ENCODE results near the gene CEACAM18. TPM values are rescaled to one million over a fixed set of nuclear protein-coding genes. Genes with fewer than 3 reads are reported as not detected.

Gene CEACAM18
- total and polyA plus RNA-seq, 7 experiments from 2014 or later, result not detected

DNA sequence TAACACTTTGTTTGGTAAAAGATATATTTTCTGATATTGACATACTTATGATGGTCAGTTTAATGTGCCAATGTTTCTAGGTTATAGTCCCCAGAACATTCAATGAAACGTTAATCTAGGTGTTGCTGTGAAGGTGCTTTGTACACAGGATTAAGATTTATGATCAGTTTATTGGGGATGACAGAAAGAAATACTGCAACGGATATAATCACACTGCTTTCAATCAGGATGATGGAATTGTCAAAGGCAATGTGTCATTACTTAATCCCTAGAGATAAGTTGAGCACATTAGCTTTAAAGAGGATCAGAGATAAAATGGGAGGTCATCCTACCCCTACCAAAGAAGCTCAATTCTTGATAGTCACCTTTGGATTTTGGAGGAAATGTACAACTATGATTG is 35.6 kb downstream of the CEACAM18 start:
- peaks cover 28 to 56% (median 36%) of the 10 kb centered on the region in 5 donors for H3K27me3 Mint-ChIP-seq
- peaks cover 0 to 4% (median 3%) of the 10 kb centered on the region in 5 donors for H3K36me3 Mint-ChIP-seq
- ATAC-seq, result no peak
- H3K36me3 ChIP-seq (ENCODE audit: control insufficient read depth in 2 of 3, insufficient read depth in 3 of 3, low read length in 3 of 3), result no peaks in the 10 kb centered on the region
- no peak overlapping the region for H3K27ac ChIP-seq (ENCODE audit: low read depth, low read length)
- no peak for DNase-seq
- H3K27ac Mint-ChIP-seq, result no peak overlapping the region
- no peaks in the 10 kb centered on the region for H3K27me3 ChIP-seq (ENCODE audit: control insufficient read depth in 2 of 2, insufficient read depth in 2 of 2, low read length in 2 of 2)
- no peak overlapping the region for H3K4me3 Mint-ChIP-seq
- H3K9me3 ChIP-seq (ENCODE audit: control insufficient read depth in 2 of 3, low read length in 3 of 3), result no peaks in the 10 kb centered on the region
- ChIA-PET CTCF (interaction anchor here (0.6 to 1.5 kb wide), 5 partner anchors 33 to 1321 kb away, joined by 3 to 9 read pairs (median 4); no protein-coding TSS in a partner anchor), POLR2A (no interaction called here)
- peaks cover 0 to 3% (median 0%) of the 10 kb centered on the region in 11 donors for H3K9me3 Mint-ChIP-seq
- H3K4me1 Mint-ChIP-seq, result no peaks in the 10 kb centered on the region
- H3K4me3 ChIP-seq (ENCODE audit: low read length), result no peak overlapping the region
- intact Hi-C loops (cut with micrococcal nuclease), result loop anchor here in 1 of 2 donors (2.0 kb wide), 1 partner anchor 143 kb away; no protein-coding TSS in a partner anchor
- no peaks in the 10 kb centered on the region for H3K4me1 ChIP-seq (ENCODE audit: control insufficient read depth in 2 of 2, insufficient read depth in 2 of 2, low read length in 2 of 2)

DNA sequence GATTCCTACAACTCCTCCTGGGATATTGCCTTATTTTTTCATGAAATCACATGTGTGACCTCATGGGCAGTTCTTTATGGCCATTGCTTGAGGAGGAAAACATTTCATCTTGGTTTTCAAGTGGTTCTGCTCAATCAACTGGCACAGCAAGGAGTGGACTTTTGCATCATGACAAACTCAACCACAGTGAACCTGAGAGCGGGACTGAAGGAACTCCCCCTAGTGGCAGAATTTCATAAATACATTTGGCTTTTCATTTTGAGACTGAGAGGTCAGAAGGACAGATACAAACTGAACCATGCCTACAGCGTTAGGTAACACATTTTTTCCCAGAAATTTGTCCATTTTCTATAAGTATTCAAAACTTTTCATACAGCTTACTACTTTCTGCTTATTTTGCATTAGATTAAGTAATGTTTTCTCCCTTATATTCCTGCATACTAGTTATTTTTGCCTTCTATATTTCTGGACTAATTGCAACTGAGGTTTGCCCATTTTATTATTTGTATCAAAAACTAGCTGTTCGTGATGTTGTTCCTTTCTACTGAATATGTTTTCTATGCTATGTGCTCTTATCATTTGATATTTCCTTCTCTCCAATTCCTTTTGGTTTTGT is 36.6 kb downstream of the CEACAM18 start:
- Histone ChIP-seq H3K27me3 (ENCODE audit: control insufficient read depth in 2 of 2, insufficient read depth in 2 of 2, low read length in 2 of 2) (no peaks in the 10 kb centered on the region), H3K4me3 (ENCODE audit: low read length) (no peak overlapping the region), H3K36me3 (ENCODE audit: control insufficient read depth in 2 of 3, insufficient read depth in 3 of 3, low read length in 3 of 3) (no peaks in the 10 kb centered on the region), H3K9me3 (ENCODE audit: control insufficient read depth in 2 of 3, low read length in 3 of 3) (no peaks in the 10 kb centered on the region), H3K27ac (ENCODE audit: low read depth, low read length) (no peak overlapping the region), H3K4me1 (ENCODE audit: control insufficient read depth in 2 of 2, insufficient read depth in 2 of 2, low read length in 2 of 2) (no peaks in the 10 kb centered on the region)
- peaks cover 0 to 3% (median 0%) of the 10 kb centered on the region in 11 donors for H3K9me3 Mint-ChIP-seq
- ATAC-seq, result no peak
- peaks cover 0 to 4% (median 3%) of the 10 kb centered on the region in 5 donors for H3K36me3 Mint-ChIP-seq
- intact Hi-C loops (cut with micrococcal nuclease), result loop anchor here (1.0 to 2.0 kb wide), 3 partner anchors 42 to 142 kb away; no protein-coding TSS in a partner anchor
- no peak overlapping the region for H3K4me3 Mint-ChIP-seq
- CTCF ChIA-PET, result interaction anchor here (0.7 to 1.9 kb wide), 7 partner anchors 8 to 139 kb away, joined by 3 to 11 read pairs (median 3); no protein-coding TSS in a partner anchor
- POLR2A ChIA-PET, result no interaction called here
- peaks cover 0 to under 1% (median 0%) of the 10 kb centered on the region in 7 donors for H3K4me1 Mint-ChIP-seq
- peak in 6 of 9 donors; percentile 2 to 48 (median 36) for DNase-seq
- H3K27me3 Mint-ChIP-seq, result peaks cover 28 to 60% (median 35%) of the 10 kb centered on the region in 5 donors
- H3K27ac Mint-ChIP-seq, result peak overlapping the region in 1 of 9 donors; percentile 27

DNA sequence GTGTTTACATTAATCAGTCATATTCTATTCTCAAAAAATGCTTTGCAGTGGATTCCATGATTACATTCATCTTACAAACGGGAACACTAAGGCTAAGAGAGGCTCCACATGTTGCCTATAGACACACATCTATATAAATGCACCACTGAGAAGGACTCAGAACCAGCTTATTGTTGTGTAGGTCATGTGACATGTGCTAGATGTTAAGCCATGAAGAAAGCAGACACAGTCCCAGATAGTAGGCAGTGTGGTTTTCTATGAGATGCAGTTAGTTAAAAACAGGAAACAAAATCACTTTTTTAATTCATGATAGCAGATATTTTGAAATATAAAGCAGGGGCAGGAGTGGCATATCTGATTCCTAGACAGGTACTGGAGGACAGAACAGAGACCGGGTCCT is 42.4 kb downstream of the CEACAM18 start:
- H3K27me3 ChIP-seq (ENCODE audit: control insufficient read depth in 2 of 2, insufficient read depth in 2 of 2, low read length in 2 of 2), result no peaks in the 10 kb centered on the region
- H3K4me3 ChIP-seq (ENCODE audit: low read length), result no peak overlapping the region
- ChIA-PET POLR2A (no interaction called here), CTCF (no interaction called here)
- peaks cover 0 to 4% (median 0%) of the 10 kb centered on the region in 7 donors for H3K4me1 Mint-ChIP-seq
- no peaks in the 10 kb centered on the region for H3K9me3 ChIP-seq (ENCODE audit: control insufficient read depth in 2 of 3, low read length in 3 of 3)
- DNase-seq (no peak), ATAC-seq (no peak)
- peaks cover 26 to 58% (median 46%) of the 10 kb centered on the region in 5 donors for H3K27me3 Mint-ChIP-seq
- peaks cover 0 to 4% (median 3%) of the 10 kb centered on the region in 5 donors for H3K36me3 Mint-ChIP-seq
- no peak overlapping the region for H3K4me3 Mint-ChIP-seq
- no peak overlapping the region for H3K27ac ChIP-seq (ENCODE audit: low read depth, low read length)
- no peaks in the 10 kb centered on the region for H3K36me3 ChIP-seq (ENCODE audit: control insufficient read depth in 2 of 3, insufficient read depth in 3 of 3, low read length in 3 of 3)
- H3K27ac Mint-ChIP-seq, result no peak overlapping the region
- intact Hi-C loops (cut with micrococcal nuclease), result no loop called here
- H3K9me3 Mint-ChIP-seq, result peaks cover 0 to 3% (median 0%) of the 10 kb centered on the region in 11 donors
- H3K4me1 ChIP-seq (ENCODE audit: control insufficient read depth in 2 of 2, insufficient read depth in 2 of 2, low read length in 2 of 2), result no peaks in the 10 kb centered on the region

DNA sequence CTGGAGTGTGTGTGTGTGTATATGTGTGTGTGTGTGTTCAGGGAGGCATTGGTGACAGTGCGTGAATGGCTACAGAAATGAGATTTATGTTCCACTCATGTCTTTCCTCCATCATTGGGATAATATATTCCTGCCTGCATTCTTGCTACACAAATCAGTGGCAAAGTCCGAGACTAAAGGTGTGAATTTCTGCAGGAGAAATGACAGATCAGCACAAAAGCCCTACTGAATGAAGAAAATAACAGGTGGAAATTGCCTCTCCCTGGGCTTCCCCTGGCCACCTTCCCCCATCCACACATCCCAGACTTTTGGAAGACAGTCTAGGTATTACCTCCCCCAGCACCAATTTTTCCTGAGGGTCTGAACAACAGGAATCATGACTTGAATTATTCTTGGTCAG is 43.0 kb downstream of the CEACAM18 start:
- peaks cover 0 to 4% (median 3%) of the 10 kb centered on the region in 5 donors for H3K36me3 Mint-ChIP-seq
- POLR2A ChIA-PET, result no interaction called here

DNA sequence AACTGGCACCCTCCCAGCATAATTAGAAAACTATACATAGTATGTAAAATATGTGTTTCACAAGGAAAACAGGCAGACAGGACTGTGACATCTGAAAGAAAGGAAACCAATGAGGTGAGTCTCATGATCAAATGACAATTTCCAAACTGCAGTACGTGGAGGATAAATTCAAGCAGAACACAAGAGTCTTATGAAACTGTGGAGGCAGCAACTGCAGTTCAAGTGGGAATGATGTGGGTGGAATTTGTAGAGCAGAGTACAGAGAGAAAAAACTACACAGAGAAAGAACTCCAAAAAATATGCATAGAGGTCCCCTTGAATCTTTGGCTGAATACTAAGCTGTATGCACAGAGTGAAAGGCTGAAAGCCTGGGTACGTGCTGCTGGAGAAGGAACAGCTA is 43.4 kb downstream of the CEACAM18 start:
- Histone ChIP-seq H3K36me3 (ENCODE audit: control insufficient read depth in 2 of 3, insufficient read depth in 3 of 3, low read length in 3 of 3) (no peaks in the 10 kb centered on the region), H3K27me3 (ENCODE audit: control insufficient read depth in 2 of 2, insufficient read depth in 2 of 2, low read length in 2 of 2) (no peaks in the 10 kb centered on the region), H3K4me3 (ENCODE audit: low read length) (no peak overlapping the region), H3K4me1 (ENCODE audit: control insufficient read depth in 2 of 2, insufficient read depth in 2 of 2, low read length in 2 of 2) (no peaks in the 10 kb centered on the region), H3K27ac (ENCODE audit: low read depth, low read length) (no peak overlapping the region), H3K9me3 (ENCODE audit: control insufficient read depth in 2 of 3, low read length in 3 of 3) (no peaks in the 10 kb centered on the region)
- peaks cover 0 to 4% (median 3%) of the 10 kb centered on the region in 5 donors for H3K36me3 Mint-ChIP-seq
- no peak overlapping the region for H3K4me3 Mint-ChIP-seq
- peaks cover 0 to 4% (median 0%) of the 10 kb centered on the region in 7 donors for H3K4me1 Mint-ChIP-seq
- peaks cover 0 to 3% (median 0%) of the 10 kb centered on the region in 11 donors for H3K9me3 Mint-ChIP-seq
- H3K27me3 Mint-ChIP-seq, result peaks cover 24 to 52% (median 43%) of the 10 kb centered on the region in 5 donors
- intact Hi-C loops (cut with micrococcal nuclease), result no loop called here
- CTCF ChIA-PET, result interaction anchor here (1.1 kb wide), 1 partner anchor 100 kb away, joined by 4 read pairs; no protein-coding TSS in a partner anchor
- DNase-seq (no peak), ATAC-seq (no peak)
- H3K27ac Mint-ChIP-seq, result no peak overlapping the region
- POLR2A ChIA-PET, result no interaction called here

More for the DNA sequence above, 43.0 kb downstream of the CEACAM18 start:
- Histone ChIP-seq H3K9me3 (ENCODE audit: control insufficient read depth in 2 of 3, low read length in 3 of 3) (no peaks in the 10 kb centered on the region), H3K4me1 (ENCODE audit: control insufficient read depth in 2 of 2, insufficient read depth in 2 of 2, low read length in 2 of 2) (no peaks in the 10 kb centered on the region), H3K36me3 (ENCODE audit: control insufficient read depth in 2 of 3, insufficient read depth in 3 of 3, low read length in 3 of 3) (no peaks in the 10 kb centered on the region), H3K27me3 (ENCODE audit: control insufficient read depth in 2 of 2, insufficient read depth in 2 of 2, low read length in 2 of 2) (no peaks in the 10 kb centered on the region), H3K4me3 (ENCODE audit: low read length) (no peak overlapping the region), H3K27ac (ENCODE audit: low read depth, low read length) (no peak overlapping the region)
- ATAC-seq, result no peak
- intact Hi-C loops (cut with micrococcal nuclease), result no loop called here
- H3K27ac Mint-ChIP-seq, result no peak overlapping the region
- CTCF ChIA-PET, result interaction anchor here (1.1 kb wide), 1 partner anchor 100 kb away, joined by 4 read pairs; no protein-coding TSS in a partner anchor
- H3K9me3 Mint-ChIP-seq, result peaks cover 0 to 3% (median 0%) of the 10 kb centered on the region in 11 donors
- no peak for DNase-seq
- peaks cover 0 to 4% (median 0%) of the 10 kb centered on the region in 7 donors for H3K4me1 Mint-ChIP-seq
- no peak overlapping the region for H3K4me3 Mint-ChIP-seq
- H3K27me3 Mint-ChIP-seq, result peaks cover 23 to 55% (median 46%) of the 10 kb centered on the region in 5 donors

DNA sequence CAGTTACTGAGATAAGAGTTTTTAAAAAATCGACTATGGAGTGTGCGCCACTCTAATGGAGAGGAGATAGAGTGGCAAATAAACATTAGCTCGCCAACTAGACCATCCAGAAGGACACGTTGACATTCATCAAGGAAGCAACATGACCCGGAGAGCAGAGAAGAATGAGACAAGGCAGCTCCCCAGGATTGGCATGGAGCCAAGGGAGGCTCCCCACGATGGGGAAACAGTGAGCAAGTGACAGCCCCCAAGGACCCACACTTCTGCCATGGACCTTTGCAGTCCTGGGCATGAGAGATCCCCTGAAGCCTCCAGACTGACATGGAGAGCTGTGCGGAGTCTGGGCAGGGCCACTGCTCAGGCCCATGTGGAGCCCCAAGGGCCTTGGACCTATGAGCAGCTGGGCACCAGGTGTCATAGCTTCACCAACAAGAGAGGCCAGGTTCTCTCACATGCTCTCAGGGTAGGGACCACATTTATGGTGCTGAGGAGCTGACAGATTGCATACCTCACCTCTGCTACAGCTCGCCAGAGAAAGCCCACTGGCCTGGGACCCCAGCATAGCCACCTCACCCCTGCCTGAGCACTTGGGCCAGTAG is 46.4 kb downstream of the CEACAM18 start:
- Mint-ChIP-seq H3K4me1 (peaks cover 0 to 4% (median 0%) of the 10 kb centered on the region in 7 donors), H3K27me3 (peaks cover 20 to 45% (median 34%) of the 10 kb centered on the region in 5 donors), H3K4me3 (no peak overlapping the region), H3K27ac (no peak overlapping the region), H3K36me3 (no peaks in the 10 kb centered on the region), H3K9me3 (peaks cover 0 to 3% (median 0%) of the 10 kb centered on the region in 11 donors)
- no peak for ATAC-seq
- intact Hi-C loops (cut with micrococcal nuclease), result no loop called here
- DNase-seq, result no peak
- CTCF ChIA-PET, result no interaction called here
- Histone ChIP-seq H3K36me3 (ENCODE audit: control insufficient read depth in 2 of 3, insufficient read depth in 3 of 3, low read length in 3 of 3) (no peaks in the 10 kb centered on the region), H3K4me3 (ENCODE audit: low read length) (no peak overlapping the region), H3K27ac (ENCODE audit: low read depth, low read length) (no peak overlapping the region), H3K9me3 (ENCODE audit: control insufficient read depth in 2 of 3, low read length in 3 of 3) (no peaks in the 10 kb centered on the region), H3K27me3 (ENCODE audit: control insufficient read depth in 2 of 2, insufficient read depth in 2 of 2, low read length in 2 of 2) (no peaks in the 10 kb centered on the region), H3K4me1 (ENCODE audit: control insufficient read depth in 2 of 2, insufficient read depth in 2 of 2, low read length in 2 of 2) (no peaks in the 10 kb centered on the region)
- POLR2A ChIA-PET, result no interaction called here
